ENCODE results near the gene PTH1R.

The PTH1R gene

GRCh38 chr3:46845397-46845859, 32.1 kb upstream of the PTH1R start:
- no peak for DNase-seq (ENCODE audit: low spot score)

GRCh38 chr3:46845860-46846623, 31.5 kb upstream of the PTH1R start:
- DNase-seq (ENCODE audit: low spot score) = peak; percentile 7
- CTCF ChIA-PET = no interaction called here
- POLR2A ChIA-PET (ENCODE audit: low non-redundant PET) = no interaction called here

More at GRCh38 chr3:46845397-46845859, 32.1 kb upstream of the PTH1R start:
- ChIA-PET CTCF (no interaction called here), POLR2A (ENCODE audit: low non-redundant PET) (no interaction called here)
- H3K27ac ChIP-seq = peak overlapping the region; percentile 32
- TF ChIP-seq CTCF (conservative IDR thresholded peaks at IDR 0.05; ENCODE audit: low read depth) = no peak

GRCh38 chr3:46846624-46847542, 30.6 kb upstream of the PTH1R start:
- no peak for TF ChIP-seq CTCF (conservative IDR thresholded peaks at IDR 0.05; ENCODE audit: low read depth)
- no peak overlapping the region for H3K27ac ChIP-seq
- no peak for DNase-seq (ENCODE audit: low spot score)
- CTCF ChIA-PET = interaction anchor here (0.6 kb wide), 1 partner anchor 143 kb away, joined by 7 read pairs; no protein-coding TSS in a partner anchor
- POLR2A ChIA-PET (ENCODE audit: low non-redundant PET) = no interaction called here

More at GRCh38 chr3:46845860-46846623, 31.5 kb upstream of the PTH1R start:
- peak overlapping the region; percentile 32 for H3K27ac ChIP-seq
- peak; percentile 60 for TF ChIP-seq CTCF (conservative IDR thresholded peaks at IDR 0.05; ENCODE audit: low read depth)

GRCh38 chr3:46847744-46848143, 29.8 kb upstream of the PTH1R start:
- TF ChIP-seq CTCF (conservative IDR thresholded peaks at IDR 0.05; ENCODE audit: low read depth) = no peak
- ChIA-PET POLR2A (ENCODE audit: low non-redundant PET) (no interaction called here), CTCF (interaction anchor here (0.6 kb wide), 1 partner anchor 144 kb away, joined by 7 read pairs; no protein-coding TSS in a partner anchor)
- H3K27ac ChIP-seq = no peak overlapping the region
- no peak for DNase-seq (ENCODE audit: low spot score)

- CTCF ChIA-PET = interaction anchor here (0.6 kb wide), 1 partner anchor 36 kb away, joined by 3 read pairs; no protein-coding TSS in a partner anchor
- DNase-seq (ENCODE audit: low spot score) = no peak
- no peak for TF ChIP-seq CTCF (conservative IDR thresholded peaks at IDR 0.05; ENCODE audit: low read depth)
- POLR2A ChIA-PET (ENCODE audit: low non-redundant PET) = no interaction called here
- H3K27ac ChIP-seq = no peak overlapping the region
Measured at GRCh38 chr3:46848271-46849044, 29.1 kb upstream of the PTH1R start.

Measured in RWPE1 (cell line).